ENCODE measurements around the gene GDPD5. TPM values are rescaled to one million over a fixed set of nuclear protein-coding genes. Genes with fewer than 3 reads are reported as not detected.

GDPD5 gene
- total and polyA plus RNA-seq, 8 donors: 0.58 to 57.6 (median 4.9) TPM

GRCh38 chr11:75485742-75486141 lies 40.0 kb downstream of the GDPD5 start:
- Histone ChIP-seq H3K27me3 (no peaks in the 10 kb centered on the region), H3K4me1 (no peaks in the 10 kb centered on the region), H3K9me3 (no peaks in the 10 kb centered on the region), H3K27ac (no peak overlapping the region), H3K4me3 (no peak overlapping the region), H3K36me3 (no peaks in the 10 kb centered on the region)
- TF ChIP-seq POLR2AphosphoS5 (IDR thresholded peaks at IDR 0.05): no peak
- TF ChIP-seq CTCF (IDR thresholded peaks at IDR 0.05): no peak
- TF ChIP-seq EP300 (IDR thresholded peaks at IDR 0.05): no peak
- no peak for TF ChIP-seq POLR2A (IDR thresholded peaks at IDR 0.05)
- intact Hi-C loops (cut with DNase I; ENCODE audit: low total_unique reads): no loop called here
- WGBS, 5 donors: 88 to 98% (median 93%) methylated on average over 4 of the region's 4 CpGs
- no peak for DNase-seq

- H3K36me3 ChIP-seq: no peaks in the 10 kb centered on the region
- H3K9me3 ChIP-seq: no peaks in the 10 kb centered on the region
- TF ChIP-seq POLR2AphosphoS5 (IDR thresholded peaks at IDR 0.05) (no peak), EP300 (IDR thresholded peaks at IDR 0.05) (no peak), CTCF (IDR thresholded peaks at IDR 0.05) (no peak), POLR2A (IDR thresholded peaks at IDR 0.05) (no peak)
- no peaks in the 10 kb centered on the region for H3K27me3 ChIP-seq
- intact Hi-C loops (cut with DNase I; ENCODE audit: low total_unique reads): no loop called here
- H3K4me1 ChIP-seq: no peaks in the 10 kb centered on the region
- H3K27ac ChIP-seq: no peak overlapping the region
- WGBS, 5 donors: 70 to 87% (median 84%) methylated on average over 14 of the region's 14 CpGs
- H3K4me3 ChIP-seq: no peak overlapping the region
- no peak for DNase-seq
Measured at GRCh38 chr11:75482931-75483469, 42.7 kb downstream of the GDPD5 start.

- WGBS, 5 donors: 85 to 91% (median 86%) methylated on average over 12 of the region's 12 CpGs
- H3K36me3 ChIP-seq: no peaks in the 10 kb centered on the region
- intact Hi-C loops (cut with DNase I; ENCODE audit: low total_unique reads): no loop called here
- H3K4me1 ChIP-seq: peaks cover 0 to 3% (median 2%) of the 10 kb centered on the region in 4 donors
- no peaks in the 10 kb centered on the region for H3K9me3 ChIP-seq
- no peak overlapping the region for H3K4me3 ChIP-seq
- DNase-seq: no peak
- no peak overlapping the region for H3K27ac ChIP-seq
- no peaks in the 10 kb centered on the region for H3K27me3 ChIP-seq
- TF ChIP-seq POLR2AphosphoS5 (IDR thresholded peaks at IDR 0.05) (no peak), POLR2A (IDR thresholded peaks at IDR 0.05) (no peak), EP300 (IDR thresholded peaks at IDR 0.05) (no peak), CTCF (IDR thresholded peaks at IDR 0.05) (no peak)
Measured at GRCh38 chr11:75481922-75482606, 43.7 kb downstream of the GDPD5 start.

GRCh38 chr11:75481223-75481921 lies 44.4 kb downstream of the GDPD5 start:
- Histone ChIP-seq H3K4me1 (peaks cover under 1 to 10% (median 9%) of the 10 kb centered on the region in 4 donors), H3K27ac (no peak overlapping the region), H3K27me3 (no peaks in the 10 kb centered on the region), H3K4me3 (no peak overlapping the region), H3K36me3 (no peaks in the 10 kb centered on the region), H3K9me3 (no peaks in the 10 kb centered on the region)
- no peak for DNase-seq
- 78 to 95% (median 93%) methylated on average over 9 of the region's 9 CpGs for WGBS, 5 donors
- intact Hi-C loops (cut with DNase I; ENCODE audit: low total_unique reads): no loop called here
- TF ChIP-seq CTCF (IDR thresholded peaks at IDR 0.05) (no peak), EP300 (IDR thresholded peaks at IDR 0.05) (no peak), POLR2A (IDR thresholded peaks at IDR 0.05) (no peak), POLR2AphosphoS5 (IDR thresholded peaks at IDR 0.05) (no peak)

All from stomach (tissue), 9 donors.